NCI-H446 treated with DMSO at 0.1 percent for 48 hours (cell line): ENCODE data around the gene MYO3B.

ENCODE experiments used
- DNase-seq: peaks from one replicate; lab custom pipeline; 2025; lab: John Stamatoyannopoulos, UW

MYO3B gene

GRCh38 chr2:170701011-170701410 is 523.1 kb downstream of the MYO3B start:
- no peak for DNase-seq

DNA sequence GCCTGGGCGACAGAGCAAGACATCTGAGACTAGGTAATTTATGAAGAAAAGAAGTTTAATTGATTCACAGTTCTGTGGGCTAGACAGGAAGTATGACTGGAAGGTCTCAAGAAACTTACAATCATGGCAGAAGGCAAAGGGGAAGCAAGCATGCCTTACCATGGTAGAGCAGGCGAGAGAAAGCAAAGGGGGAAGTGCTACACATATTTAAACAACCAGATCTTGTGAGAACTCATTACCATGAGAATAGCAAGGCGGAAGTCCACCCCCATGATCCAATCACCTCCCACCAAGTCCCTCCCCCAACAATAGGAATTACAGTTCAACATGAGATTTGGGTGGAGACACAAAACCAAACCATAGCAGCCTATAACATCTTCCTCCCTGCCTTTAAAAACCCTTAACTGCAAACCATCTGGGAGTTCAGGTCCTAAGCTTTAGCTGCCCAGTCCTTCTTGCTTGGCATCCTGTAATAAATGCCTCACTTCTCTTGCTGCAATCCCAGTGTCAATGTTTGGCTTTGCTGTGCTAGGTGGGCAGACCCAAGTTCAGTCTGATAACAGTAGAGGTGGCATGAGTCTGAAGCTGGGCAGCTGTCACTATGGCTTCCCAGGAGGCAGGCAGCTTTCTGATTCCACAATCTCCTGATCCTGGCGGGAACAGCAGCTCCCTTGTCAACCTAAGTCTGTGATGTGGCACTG is 526.0 kb downstream of the MYO3B start:
- no peak for DNase-seq
